Adrenal gland (tissue), 5 donors: ENCODE results near the gene CD48.

Source experiments
- CTCF ChIP-seq, 6 experiments: fragments of 450-650 bp in 4 of 6; fragments of 200-600 bp in 2 of 6; sonication (generic) in 1 of 6; IDR thresholded peaks; 1 replicate in 5 of 6; 2 replicates in 1 of 6; pipeline versions ENCODE4 v1.5.1 to v1.8.0; 2016 to 2021; ENCODE audit warnings: antibody characterized with exemption in 6 of 6, mild to moderate bottlenecking in 2 of 6, moderate library complexity in 1 of 6
- POLR2A ChIP-seq, 2 donors: fragments of 450-650 bp; IDR thresholded peaks; one replicate each; pipeline ENCODE4 v1.6.1; 2017; ENCODE audit warnings: antibody characterized with exemption in 2 of 2, mild to moderate bottlenecking in 2 of 2, moderate library complexity in 1 of 2
- donor health status: DM: no; HTN: no; CAD: no.

GRCh38 chr1:160711602-160712311, at the start of gene CD48:
- TF ChIP-seq CTCF (IDR thresholded peaks at IDR 0.05) (no peak), POLR2A (IDR thresholded peaks at IDR 0.05) (no peak)
